Fibroblast of pulmonary artery (primary cell): ENCODE data around the gene ST3GAL3.

Experiments
- DNase-seq: peaks from one replicate; pipeline ENCODE4 v3.0.0-alpha.2; 2010; ENCODE audit warnings: low read depth
- H3K4me3 ChIP-seq: replicated peaks from 2 replicates; pipeline ENCODE4 v1.5.1; 2011; ENCODE audit warnings: low read depth, mild to moderate bottlenecking, control low read depth, low read length, moderate library complexity
- TF ChIP-seq, protein P1 (sequence below): IDR thresholded peaks from 2 replicates; pipeline ENCODE4 v1.5.1; 2011; ENCODE audit warnings: mild to moderate bottlenecking, control low read depth, low read length, inconsistent platforms; ENCODE audit errors: missing control alignments

The ST3GAL3 gene

DNA sequence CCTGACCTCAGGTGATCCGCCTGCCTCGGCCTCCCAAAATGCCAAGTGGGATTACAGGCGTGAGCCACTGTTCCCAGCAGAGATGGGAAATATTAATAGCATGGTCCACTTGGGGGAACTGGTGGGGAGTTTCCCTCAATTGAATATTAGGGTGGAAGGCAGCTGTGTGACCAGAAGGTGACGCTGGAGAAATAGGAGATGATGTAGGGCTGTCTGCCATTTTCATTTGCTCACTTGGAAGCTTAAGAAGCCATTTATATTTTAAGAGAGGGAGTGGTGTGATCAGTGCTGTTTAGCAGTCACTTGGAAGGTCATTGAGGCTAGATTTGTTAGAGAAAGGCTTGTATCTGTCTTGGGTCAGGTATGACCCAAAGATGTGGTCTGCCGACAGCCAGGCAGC lies 37.5 kb upstream of the ST3GAL3 start:
- TF ChIP-seq, protein P1, sequence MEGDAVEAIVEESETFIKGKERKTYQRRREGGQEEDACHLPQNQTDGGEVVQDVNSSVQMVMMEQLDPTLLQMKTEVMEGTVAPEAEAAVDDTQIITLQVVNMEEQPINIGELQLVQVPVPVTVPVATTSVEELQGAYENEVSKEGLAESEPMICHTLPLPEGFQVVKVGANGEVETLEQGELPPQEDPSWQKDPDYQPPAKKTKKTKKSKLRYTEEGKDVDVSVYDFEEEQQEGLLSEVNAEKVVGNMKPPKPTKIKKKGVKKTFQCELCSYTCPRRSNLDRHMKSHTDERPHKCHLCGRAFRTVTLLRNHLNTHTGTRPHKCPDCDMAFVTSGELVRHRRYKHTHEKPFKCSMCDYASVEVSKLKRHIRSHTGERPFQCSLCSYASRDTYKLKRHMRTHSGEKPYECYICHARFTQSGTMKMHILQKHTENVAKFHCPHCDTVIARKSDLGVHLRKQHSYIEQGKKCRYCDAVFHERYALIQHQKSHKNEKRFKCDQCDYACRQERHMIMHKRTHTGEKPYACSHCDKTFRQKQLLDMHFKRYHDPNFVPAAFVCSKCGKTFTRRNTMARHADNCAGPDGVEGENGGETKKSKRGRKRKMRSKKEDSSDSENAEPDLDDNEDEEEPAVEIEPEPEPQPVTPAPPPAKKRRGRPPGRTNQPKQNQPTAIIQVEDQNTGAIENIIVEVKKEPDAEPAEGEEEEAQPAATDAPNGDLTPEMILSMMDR = no peak
- no peak overlapping the region for H3K4me3 ChIP-seq
- DNase-seq = no peak

GRCh38 chr1:43671193-43671592 lies 36.1 kb upstream of the ST3GAL3 start:
- no peak overlapping the region for H3K4me3 ChIP-seq
- no peak for DNase-seq
- TF ChIP-seq, protein P1 = no peak

GRCh38 chr1:43671626-43672330 lies 35.6 kb upstream of the ST3GAL3 start:
- TF ChIP-seq, protein P1 = no peak
- H3K4me3 ChIP-seq = no peak overlapping the region
- DNase-seq = peak; percentile 89

- TF ChIP-seq, protein P1 = no peak
- no peak for DNase-seq
- no peak overlapping the region for H3K4me3 ChIP-seq
Measured at GRCh38 chr1:43673261-43673660, 34.1 kb upstream of the ST3GAL3 start.

DNA sequence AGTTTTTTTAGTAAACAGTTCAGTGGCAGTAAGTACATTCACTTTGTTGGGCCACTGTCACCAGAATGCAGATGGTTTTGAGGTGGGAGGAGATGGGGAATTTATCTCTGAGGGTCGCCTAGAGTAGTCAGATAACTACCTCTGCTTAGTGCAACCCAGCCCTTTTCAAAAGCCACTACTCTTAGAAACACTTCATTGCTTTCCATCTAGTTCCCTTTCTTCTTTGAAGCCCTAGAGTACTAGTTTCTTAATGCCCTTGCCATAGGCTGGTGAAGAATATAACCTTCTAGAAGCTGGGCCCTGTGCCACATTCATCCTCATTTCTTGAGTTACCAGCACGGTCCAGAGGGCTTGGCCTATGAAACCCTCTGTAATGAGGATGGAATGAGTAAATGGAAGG lies 28.4 kb upstream of the ST3GAL3 start:
- TF ChIP-seq, protein P1 = no peak
- DNase-seq = no peak
- no peak overlapping the region for H3K4me3 ChIP-seq

DNA sequence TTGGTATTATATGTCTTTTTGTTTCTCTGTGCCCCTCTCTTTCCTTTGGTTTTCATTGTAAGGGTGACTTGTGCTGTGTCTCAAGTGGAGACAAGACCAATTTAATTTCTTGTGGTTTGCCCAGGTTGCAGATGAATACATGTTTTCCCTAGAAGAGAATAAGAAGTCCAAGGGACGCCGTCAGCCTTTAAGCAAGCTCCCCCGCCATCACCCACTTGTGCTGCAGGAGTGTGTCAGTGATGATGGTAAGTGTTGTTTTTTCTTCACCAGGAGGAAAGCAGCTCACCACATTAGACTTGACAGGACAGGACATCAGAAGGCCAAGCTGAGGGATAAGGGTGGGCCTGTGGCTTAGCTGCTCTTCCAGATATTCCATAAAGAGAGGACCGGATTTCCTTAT lies 23.8 kb upstream of the ST3GAL3 start:
- H3K4me3 ChIP-seq = no peak overlapping the region
- no peak for DNase-seq
- TF ChIP-seq, protein P1 = no peak

- DNase-seq = no peak
- TF ChIP-seq, protein P1 = no peak
- no peak overlapping the region for H3K4me3 ChIP-seq
Measured at GRCh38 chr1:43686801-43687200, 20.5 kb upstream of the ST3GAL3 start.
